ENCODE data around the gene RTN4R.
"Not testable (repeated sequence)": the region's sequence is repeated elsewhere in the genome, so short reads cannot be mapped to it uniquely, and the experiment has no call there.

The RTN4R gene

DNA sequence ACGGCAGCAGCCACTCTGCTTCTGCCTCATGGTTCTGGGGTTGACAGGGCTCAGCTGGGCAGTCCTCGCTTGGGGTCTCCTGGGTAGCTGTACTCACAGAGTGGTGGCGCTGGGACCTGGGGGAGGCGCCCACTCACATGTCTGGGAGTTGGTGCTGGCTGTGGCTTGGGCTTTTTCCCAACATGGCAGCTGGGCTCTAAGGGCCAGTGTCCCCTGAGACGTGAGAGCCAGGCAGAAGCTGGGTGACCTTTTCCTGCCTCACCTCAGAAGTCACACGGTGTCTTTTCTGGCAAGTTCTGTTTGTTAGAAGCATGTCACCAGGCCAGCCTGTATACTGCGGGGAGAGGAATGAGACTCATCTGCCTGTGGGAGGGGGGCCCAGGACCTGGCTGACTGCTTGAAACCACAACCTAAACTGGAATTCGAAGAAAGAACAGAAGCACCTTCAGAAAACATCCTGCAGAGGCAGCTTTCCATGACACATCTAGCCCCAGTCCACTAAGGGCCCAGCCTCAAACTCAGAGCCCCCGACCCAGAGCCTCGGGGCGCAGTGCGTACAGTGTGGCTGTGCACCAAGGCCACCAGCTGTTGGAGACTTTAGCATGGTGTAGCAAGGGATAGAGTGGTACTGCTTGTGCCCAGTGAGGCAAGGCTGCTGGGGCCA lies 37.2 kb upstream of the RTN4R start:
- not testable (repeated sequence) for DNase-seq

DNA sequence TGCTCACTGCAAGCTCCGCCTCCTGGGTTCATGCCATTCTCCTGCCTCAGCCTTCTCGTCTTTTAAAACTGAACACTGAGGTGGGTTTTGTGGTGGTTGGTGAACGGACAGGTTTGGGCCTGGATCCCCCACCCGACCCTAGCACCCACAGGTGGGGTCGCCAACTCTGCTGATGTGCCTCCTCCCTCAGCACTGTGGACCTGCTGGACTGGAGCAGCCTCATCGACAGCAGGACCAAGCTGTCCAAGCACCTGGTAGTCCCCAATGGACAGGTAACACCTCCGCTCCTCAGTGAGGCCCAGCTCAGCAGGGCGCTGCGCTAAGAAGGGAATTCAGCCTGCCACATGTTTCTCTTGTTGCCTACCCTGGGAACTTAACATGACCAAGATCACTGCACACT lies 36.5 kb upstream of the RTN4R start:
- DNase-seq = no peak

DNA sequence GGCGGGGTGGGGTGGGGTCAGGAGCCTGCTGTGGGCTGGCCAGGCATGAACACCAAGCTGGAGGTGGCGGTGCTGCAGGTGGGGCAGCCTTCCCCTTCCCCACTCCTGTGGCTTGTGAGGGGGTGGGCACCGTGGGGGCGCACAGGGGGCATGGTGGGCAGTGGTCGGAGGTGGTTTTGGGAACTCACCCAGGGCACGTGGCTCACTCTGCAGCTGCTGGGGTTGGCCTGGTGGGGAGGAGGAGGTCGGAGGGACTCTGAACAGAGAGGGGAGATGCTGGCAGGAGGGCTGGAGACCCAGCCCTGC lies 35.1 kb upstream of the RTN4R start:
- not testable (repeated sequence) for DNase-seq

DNA sequence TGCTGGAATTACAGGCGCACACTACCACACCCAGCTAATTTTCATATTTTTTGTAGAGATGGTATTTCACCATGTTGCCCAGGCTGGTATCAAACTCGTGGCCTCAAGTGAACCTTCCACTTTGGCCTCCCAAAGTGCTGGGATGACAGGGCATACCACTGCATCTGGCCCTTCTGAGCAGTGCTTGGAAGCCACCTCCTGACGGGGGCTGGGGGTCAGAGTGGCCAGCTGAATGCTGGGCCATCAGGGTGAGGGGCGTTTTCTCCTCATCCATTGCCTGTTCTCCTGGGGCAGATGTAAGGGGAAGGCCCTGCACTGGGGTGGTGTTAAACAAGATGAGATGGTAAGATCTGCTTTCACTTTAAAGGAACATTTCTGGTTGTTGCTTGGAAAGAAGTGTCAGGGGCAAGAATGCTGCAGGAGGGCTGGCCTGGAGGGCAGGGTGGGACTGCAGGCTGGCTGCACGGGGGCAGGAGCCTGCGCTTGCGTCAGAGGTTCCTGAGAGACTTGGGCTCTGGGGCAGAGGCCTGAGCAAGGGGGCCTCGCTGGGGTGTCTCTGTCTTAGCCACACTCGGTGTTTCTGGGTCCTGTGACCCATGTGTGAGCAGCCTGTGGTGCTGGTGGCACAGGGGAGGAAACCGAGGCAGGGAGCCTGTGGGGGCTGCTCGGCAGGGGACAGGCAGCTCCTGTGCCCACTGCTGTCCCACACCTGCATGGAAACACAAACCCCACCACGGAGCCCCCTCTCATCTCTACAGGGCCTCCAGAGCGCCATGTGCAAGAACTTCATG lies 34.5 kb upstream of the RTN4R start:
- no peak for DNase-seq

DNA sequence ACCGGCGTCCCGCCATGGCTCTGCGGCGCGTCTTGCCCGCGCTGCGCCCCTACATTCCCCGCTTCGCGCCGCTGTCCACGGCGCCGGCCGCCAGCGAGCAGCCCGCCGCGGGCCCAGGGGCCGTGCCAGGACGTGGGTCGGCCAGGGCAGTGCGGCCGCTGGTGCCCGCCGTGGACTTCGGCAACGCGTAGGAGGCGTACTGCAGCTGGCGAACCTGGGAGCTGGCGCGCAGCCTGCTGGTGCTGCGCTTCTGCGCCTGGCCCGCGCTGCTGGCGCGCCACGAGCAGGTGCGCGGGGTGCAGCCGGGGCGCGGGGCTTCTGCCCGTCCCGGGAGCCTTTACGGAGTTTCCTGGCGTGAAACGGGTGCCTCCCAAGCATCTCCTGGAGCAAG lies 31.6 kb upstream of the RTN4R start:
- peak in 1 of 2 experiments; percentile 33 for DNase-seq

DNA sequence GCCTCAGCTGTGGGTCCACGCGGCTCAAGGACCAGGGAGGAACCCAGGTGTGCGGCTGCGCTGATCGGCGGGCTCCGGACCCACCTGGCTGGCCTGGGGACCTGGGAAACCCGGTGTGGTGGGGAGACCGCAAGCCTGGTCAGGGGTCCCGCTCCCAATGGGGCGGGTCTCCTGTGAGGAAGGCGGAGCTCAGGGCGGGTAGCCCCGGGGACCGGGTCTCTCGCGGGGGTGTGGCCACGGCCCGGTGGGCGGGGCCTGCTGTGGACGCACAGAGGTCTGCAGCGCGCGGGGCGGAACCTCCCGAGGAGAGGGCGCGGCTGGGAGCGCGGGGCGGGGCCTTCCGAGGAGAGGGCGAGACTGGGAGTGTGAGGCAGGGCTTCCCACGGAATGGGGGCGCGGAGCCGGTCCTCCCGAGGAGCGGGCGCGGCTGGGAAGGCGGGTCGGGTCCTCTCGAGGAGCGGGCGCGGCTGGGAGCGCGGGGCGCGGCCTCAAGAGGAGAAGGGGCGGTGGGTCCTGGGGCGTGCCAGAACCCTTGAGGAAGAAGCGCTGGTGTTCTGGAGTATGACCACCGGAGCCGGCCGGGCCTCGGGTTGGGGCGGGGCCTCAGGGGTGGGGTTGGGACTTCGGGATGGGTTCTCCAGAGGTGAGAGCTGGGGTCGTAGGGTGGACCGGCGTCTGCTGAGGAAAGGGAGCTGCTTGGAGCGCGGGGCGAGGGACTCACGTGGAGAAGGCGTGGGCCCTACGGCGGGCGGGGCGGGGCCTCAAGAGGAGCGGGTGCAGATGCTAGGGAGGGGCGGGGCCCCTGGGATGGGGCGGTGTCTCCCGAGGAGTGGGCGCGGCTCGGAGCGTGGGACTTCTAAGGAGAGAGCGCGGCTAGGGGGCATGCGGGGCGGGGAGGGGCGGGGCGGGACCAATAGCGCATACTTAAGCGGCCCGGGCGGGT lies 31.0 kb upstream of the RTN4R start:
- DNase-seq = peak; percentile 50 to 65

DNA sequence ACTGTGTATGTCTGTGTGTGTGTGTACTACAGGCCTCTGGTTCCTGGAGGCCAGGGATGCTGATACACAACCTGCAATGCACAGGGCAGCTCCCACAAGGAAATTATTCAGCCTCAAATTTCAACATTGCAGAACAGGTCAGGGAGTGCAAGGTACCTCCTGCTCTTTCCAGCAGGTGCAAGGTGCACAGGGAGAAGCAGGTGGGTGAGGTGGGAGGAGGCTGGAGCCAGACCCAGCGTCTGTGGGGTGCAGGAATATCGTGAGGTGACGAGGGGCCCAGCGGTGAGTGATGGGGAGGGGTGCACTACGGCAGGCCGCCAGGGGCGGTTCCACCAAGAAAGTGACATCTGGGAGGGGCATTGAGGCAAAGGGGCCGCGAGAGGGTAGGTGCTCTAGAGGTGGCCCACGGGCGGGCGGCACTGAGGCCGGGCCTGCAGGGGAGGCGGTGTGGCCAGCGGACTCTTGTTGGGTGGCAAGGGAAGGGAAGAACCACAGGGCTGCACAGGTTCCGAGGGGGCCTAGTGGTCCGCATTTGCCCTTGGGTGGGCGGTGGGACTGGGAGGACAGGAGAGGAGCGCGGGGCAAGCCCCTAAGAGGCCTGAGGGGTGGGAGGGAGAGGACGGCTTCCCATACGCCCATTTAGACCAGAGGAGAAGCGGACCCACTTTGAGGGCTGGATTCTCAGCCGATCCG lies 30.1 kb upstream of the RTN4R start:
- no peak for DNase-seq

DNA sequence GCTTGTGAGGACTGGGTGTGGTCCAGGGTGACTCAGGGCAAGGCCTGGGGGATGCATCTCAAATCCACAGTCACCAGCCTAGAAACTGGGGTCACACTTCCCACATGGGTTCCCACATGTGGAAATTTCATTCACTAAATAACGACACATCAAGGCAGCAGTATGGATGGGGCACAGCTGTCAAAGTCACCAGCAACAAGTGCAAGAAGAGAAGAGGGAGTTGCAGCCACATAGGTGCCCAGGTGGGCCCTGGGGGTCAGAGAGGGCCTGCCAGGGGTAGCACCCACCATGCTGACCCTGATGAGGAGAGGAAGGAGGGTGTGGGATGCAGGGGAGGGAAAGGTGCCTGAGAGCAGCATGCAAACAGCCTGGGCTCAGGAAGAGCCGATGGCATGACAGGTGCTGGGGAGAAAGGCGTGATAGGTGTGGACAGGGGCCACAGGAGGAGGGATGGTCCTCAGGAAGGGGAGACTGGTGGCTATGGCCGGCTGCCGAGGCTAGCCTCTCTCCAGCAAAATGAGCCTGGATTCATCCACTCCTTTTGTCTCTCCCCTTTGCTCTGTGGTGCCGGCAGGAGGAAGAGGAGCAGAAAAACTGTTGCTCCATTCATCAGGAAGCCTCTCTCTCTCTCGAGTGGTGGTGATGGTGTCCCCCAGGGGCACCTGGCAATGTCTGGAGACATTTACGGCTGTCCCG lies 29.4 kb upstream of the RTN4R start:
- no peak for DNase-seq

DNA sequence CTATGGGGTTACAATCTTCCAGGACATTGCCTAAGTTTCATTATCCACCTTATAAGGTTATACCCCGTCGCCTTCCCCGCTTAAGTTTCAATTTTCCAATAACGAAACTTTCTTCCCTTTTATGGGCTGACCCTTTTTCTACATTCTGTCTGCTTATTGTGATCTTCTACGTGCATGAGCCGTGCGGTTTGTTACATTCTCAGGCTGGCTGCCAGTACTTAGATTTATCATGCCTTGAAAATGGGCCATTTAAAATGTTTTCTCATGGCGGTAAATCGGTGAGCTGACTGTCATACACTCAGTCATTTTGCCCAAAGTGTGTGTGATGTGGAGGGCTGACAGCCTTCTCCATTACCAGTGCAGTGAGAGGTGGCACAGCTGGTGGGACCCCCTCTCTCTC lies 28.5 kb upstream of the RTN4R start:
- DNase-seq = no peak

DNA sequence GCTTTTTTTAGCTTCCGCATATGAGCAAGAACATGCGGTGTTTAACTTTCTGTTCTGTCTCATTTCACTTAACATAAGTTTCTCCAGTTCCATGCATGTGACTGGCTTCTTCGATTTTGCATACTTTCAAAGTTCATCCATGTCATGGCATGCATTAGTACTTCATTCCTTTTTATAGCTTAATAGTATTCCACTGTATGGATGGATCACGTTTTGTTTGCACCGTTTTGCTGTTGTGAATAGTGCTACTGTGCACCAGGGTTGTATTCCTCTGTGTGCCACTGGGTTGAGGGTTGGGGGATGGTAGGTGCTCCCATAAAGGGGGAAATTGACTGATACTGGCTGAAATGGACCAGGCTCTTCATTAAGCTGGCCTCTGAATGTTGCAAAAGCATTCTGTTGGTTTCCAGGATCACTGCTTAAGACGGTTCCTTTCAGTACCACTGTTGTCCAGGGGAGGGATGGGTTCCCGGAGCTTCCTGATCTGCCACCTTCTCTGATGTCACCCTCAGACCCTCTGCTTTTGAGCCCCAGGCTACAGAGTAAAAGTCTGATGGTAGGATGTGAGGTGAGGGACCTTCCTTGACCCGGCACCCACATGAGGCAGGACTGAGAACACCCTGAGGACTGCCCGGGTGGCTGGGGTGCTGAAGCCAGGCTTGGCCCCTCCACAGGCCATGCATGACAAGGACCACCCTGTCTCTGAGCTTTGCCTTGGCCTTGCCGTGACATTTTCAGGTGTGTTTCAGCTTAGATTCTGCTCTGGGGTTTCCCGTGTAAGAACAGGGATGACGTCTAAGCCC lies 27.3 kb upstream of the RTN4R start:
- no peak for DNase-seq

DNA sequence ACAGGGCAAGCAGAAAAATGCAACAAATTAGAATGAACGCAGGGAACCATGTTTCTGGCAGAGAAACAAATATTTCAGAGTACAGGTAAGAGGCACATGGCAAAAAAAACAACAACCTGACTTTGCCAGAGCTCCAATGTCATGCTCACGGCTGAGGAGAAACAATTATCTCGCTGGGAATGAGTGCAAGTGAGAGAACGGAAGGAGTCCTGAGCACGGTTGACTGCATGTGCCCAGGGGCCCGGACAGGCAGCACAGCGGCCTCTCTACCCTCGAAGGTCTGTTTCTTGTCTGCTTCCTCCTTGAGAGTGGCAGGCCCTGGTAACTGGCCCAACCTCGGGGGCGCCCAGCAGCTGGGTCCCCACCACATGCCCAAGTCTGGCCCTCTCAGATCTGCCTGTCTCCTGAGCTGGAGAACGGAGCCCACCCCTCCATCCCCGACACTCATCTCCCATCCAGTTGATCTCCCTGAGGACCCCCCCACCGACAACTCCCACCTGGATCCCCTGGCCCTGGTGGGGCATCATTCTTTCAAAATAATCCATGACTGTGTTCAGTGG lies 24.6 kb upstream of the RTN4R start:
- DNase-seq = no peak

DNA sequence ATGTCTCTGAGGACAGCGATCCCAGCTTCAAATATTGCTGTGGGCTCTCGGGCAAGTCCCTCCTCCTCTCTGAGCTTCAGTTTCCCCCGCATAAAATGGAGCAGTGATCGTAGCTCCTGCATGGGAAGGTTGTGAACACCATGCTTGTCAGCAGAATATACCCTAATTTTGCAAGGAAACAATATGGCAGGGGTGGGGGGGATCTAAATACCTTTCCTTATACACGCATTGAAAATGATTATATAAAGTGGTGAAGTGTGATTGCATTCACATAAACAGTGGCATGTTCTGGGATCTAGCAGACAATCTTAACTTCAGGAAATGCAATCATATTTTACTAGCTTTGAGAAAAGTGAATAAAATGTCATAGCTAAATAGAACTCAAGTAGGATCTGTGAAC lies 24.0 kb upstream of the RTN4R start:
- DNase-seq = no peak

DNA sequence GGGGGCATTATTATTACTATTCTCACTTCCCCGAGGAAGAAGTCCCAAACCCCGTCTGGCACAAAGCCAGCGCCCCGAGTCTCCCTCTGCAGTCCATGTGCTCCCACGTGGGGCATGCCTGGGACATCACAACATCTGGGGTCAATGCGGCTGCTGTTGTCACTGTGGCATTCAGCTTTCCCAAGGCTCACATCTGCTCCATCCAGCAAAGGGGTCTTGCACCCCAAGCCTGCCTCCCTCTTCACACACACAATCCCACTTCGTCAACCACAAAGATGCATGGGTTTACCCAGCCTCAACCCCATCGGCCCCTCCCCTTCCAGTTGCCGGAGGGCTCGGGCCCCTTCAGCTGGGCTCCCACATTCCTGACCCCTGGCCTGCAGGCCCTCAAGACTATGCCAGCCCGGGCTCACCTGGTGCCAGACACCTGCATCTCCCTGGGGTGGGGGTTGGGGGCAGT lies 23.5 kb upstream of the RTN4R start:
- DNase-seq = no peak

DNA sequence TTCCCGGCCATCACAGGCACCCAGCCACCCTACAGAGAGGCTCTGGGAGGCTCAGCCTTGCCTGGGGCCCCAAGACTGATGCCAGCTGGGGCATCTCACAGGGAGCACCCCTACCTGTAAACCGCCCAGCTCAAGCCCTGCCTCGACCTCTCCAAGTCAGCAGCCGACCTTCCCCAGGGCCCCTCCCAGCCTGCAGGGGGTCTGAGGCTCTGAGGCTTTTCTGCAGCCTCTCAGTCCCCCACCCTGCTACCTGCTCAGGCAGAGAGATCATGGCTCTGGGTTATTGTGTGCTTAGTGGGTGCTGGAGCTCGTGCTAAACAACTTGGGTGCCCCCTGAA lies 23.1 kb upstream of the RTN4R start:
- no peak for DNase-seq

DNA sequence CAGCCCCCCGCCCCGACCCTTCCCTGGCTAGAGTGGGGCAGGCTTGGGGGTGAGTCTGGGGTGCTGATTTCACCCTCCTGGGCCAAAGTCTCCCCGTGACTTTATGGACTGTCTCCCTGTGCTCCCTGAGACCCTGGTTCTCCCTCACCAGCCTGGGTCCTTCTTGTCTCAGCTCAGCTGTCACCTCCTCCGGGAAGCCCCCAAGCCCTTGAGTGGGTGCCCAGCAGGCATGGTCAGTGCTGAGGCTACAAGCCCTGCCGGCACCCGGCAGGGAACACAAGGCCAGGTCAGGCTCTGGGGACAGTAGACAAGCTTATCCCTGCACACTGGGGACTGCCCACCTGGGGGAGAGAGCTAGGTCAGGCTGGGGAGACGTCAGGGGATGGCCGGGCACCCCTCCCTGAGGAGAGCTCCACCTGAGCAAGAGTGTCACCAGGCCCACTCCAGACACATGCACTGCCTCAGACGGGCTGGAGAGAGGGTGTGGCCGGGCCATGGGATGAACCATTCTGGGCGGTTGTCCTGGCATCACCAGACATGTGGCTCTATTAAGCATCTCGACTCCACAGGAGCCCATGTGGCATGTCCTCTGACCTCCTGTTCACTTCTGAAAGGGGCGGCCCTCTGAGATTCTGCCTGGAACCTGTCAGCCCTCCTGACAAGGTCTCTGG lies 22.6 kb upstream of the RTN4R start:
- DNase-seq = no peak

DNA sequence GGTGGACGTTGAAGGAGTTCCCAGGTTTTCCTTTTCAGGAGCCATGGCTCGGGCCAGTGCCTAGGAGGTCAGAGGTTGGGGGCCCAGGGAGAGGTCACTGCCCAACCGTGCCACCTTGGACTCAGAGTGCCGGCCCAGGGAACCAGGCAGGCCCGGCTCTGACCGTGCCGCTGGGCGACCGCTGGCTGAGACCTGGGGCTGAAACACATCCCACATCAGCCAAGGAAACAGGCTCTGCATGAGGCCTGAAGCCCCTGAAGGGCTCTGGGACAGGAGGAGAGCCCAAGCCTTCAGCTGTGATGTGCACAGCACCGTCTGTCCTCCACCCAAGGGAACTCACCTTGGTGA lies 21.9 kb upstream of the RTN4R start:
- no peak for DNase-seq

DNA sequence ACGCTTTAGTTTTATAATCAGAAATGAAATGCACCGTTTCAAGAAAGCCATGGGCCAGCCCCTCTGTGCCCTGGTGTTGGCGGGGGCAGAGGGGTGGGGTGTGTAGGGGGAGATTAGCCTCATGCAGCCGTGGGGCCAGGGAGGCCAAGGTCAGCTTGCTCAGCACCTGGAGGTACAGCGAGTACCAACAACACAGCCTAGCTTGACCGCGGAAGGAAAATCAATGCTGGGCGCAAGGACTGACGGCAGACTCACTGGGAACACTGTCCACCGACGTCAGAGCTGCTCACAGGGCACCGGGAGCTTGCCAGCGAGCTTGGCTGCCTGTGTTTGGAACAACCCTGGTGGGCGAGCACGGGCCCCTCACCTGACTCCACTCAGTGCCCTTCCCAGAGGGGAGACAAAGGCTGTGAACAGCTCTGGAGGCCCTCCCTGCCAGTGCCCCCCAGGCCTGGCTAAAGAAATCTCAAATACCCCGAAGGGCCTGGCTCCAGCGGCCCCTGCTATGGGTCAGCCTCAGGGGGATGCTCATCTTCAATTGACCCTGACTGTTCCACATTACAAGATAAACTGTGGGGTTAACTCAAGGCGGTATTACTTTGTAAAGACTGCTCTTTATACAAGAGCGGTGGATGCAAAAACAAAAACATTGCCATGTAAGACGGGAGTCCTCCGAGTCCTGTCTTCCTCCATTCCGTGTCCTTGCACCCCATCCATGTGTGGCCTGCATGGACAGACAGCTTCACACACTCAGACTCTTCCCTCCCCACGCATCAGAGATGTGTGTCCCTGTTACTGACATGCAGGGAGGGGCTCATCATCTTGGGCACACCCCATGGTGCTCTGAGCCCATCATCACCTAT lies 21.3 kb upstream of the RTN4R start:
- DNase-seq = not testable (repeated sequence)

DNA sequence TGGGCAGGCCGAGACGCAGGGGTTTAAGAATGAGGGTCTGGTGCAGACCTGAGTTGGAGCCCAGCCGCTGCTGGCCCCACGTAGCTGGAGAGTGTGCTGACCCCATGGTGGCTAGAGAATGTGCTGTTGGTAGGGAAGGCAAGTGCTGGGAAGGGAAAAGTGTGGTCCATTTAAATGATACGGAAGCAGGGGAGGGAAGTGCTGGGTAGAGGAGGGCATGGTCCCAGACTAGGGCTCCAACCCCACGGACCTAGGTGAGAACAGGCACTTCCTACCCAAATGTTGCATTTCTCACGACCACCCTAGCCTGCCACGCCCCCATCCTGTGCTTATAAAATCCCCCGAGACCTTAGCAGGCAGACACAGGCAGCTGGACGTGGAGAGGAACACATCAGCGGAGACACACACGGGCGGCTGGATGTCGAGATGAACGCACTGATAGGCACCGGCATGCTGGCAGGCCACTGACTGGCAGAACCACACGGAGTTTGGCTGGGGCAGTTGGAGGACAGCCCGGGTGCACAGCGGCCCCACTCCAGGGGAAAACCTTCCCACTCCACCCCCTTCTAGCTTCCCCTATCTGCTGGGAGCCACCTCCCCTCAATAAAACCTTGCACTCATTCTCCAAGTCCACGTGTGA lies 18.8 kb upstream of the RTN4R start:
- not testable (repeated sequence) for DNase-seq

DNA sequence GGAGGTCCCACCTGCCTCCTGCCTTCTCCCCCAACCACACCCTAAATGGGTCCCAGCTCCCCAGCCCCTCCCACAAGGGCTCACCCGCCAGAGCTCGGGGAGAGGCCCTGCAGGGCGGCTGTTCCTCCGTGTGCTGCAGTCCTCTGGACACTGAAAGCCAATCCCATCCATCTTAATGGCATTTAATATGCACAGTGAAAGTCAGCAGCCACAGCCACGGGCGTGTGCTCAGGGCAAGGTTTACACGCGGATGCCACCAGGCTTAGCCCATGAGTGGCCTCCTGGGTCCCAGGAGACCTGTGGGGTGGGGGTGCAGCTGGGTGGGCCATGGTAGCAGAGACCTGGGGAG lies 18.2 kb upstream of the RTN4R start:
- DNase-seq = not testable (repeated sequence)
